Forelimb muscle (tissue), 1 donor: ENCODE data around the gene SLC26A5. TPM values are rescaled to one million over a fixed set of nuclear protein-coding genes. Genes with fewer than 3 reads are reported as not detected.
"Not testable (repeated sequence)": the region's sequence is repeated elsewhere in the genome, so short reads cannot be mapped to it uniquely, and the experiment has no call there.

Experiments
- DNase-seq: peaks from one replicate; pipeline ENCODE4 v3.0.0-alpha.2; 2013; ENCODE audit warnings: low read depth
- polyA plus RNA-seq: library from polyadenylated mRNA; unstranded; fragments of 120-200 nt; gene quantifications from one replicate; pipeline ENCODE4 v1.2.1, GENCODE V29; 2013; ENCODE audit not compliant: insufficient read length

The SLC26A5 gene
- polyA plus RNA-seq, 1 donor, result 0.13 TPM

GRCh38 chr7:103405789-103406613 is 40.0 kb downstream of the SLC26A5 start:
- DNase-seq, result not testable (repeated sequence)

GRCh38 chr7:103399687-103400086 is 46.3 kb downstream of the SLC26A5 start:
- DNase-seq, result not testable (repeated sequence)

- DNase-seq, result no peak
These were observed 47.4 kb downstream of the SLC26A5 start for GRCh38 chr7:103398483-103399127.

GRCh38 chr7:103396471-103396870 is 49.5 kb downstream of the SLC26A5 start:
- DNase-seq, result no peak

- DNase-seq, result no peak
These were observed 50.9 kb downstream of the SLC26A5 start for GRCh38 chr7:103395071-103395470.

GRCh38 chr7:103394566-103394965 is 51.4 kb downstream of the SLC26A5 start:
- no peak for DNase-seq

GRCh38 chr7:103391976-103392375 is 54.0 kb downstream of the SLC26A5 start:
- no peak for DNase-seq

GRCh38 chr7:103391150-103391549 is 54.9 kb downstream of the SLC26A5 start:
- DNase-seq, result no peak

- DNase-seq, result no peak
These were observed 56.7 kb downstream of the SLC26A5 start for GRCh38 chr7:103389263-103389662.

- no peak for DNase-seq
These were observed 57.4 kb downstream of the SLC26A5 start for GRCh38 chr7:103388469-103389140.

GRCh38 chr7:103387242-103387641 is 58.8 kb downstream of the SLC26A5 start:
- DNase-seq, result no peak

- DNase-seq, result no peak
These were observed 64.0 kb downstream of the SLC26A5 start for GRCh38 chr7:103382032-103382402.

- no peak for DNase-seq
These were observed 64.6 kb downstream of the SLC26A5 start for GRCh38 chr7:103381280-103382031.

GRCh38 chr7:103380395-103381191 is 65.4 kb downstream of the SLC26A5 start:
- DNase-seq, result no peak

- DNase-seq, result no peak
These were observed 66.6 kb downstream of the SLC26A5 start for GRCh38 chr7:103379270-103379975.

- DNase-seq, result no peak
These were observed 72.0 kb downstream of the SLC26A5 start for GRCh38 chr7:103373866-103374643.

GRCh38 chr7:103369432-103369831 is 76.6 kb downstream of the SLC26A5 start:
- DNase-seq, result no peak

- DNase-seq, result no peak
These were observed 96.2 kb downstream of the SLC26A5 start for GRCh38 chr7:103349805-103350204.

GRCh38 chr7:103348959-103349358 is 97.0 kb downstream of the SLC26A5 start:
- no peak for DNase-seq

GRCh38 chr7:103348452-103348851 is 97.6 kb downstream of the SLC26A5 start:
- DNase-seq, result no peak
